A549 (cell line): ENCODE measurements around the gene RXRA. TPM values are rescaled to one million over a fixed set of nuclear protein-coding genes. Genes with fewer than 3 reads are reported as not detected.

Experiments used
- ATAC-seq, 2 experiments: fragments of 200-7000 bp in 1 of 2; fragments of >200 bp in 1 of 2; cut with Nextera tagmentation in 1 of 2; cut with Tn5 transposase in 1 of 2; 3 replicates each; pipeline versions ENCODE4 v1.8.0 to v1.9.1; 2018 to 2020; ENCODE audit warnings: mild to moderate bottlenecking in 1 of 2, moderate library complexity in 1 of 2
- CTCF ChIA-PET: fragments of 300-600 bp; sonication (Branson Sonifier 250); formaldehyde crosslinking; extraction: SDS; loops from one replicate; lab custom pipeline; 2021; ENCODE audit warnings: antibody characterized with exemption, inconsistent platforms; lab: Yijun Ruan, JAX
- POLR2A ChIA-PET: fragments of 350-600 bp; formaldehyde crosslinking; extraction: SDS; loops from one replicate; lab custom pipeline; 2021; ENCODE audit warnings: antibody characterized with exemption, inconsistent platforms; lab: Yijun Ruan, JAX
- DNase-seq, 2 experiments: peaks; one replicate each; pipeline versions ENCODE4 v3.0.0 to v3.0.0-alpha.2; 2011 to 2016; ENCODE audit warnings: low read depth in 1 of 2, low spot score in 1 of 2
- FAIRE-seq: peaks from 2 replicates; lab custom pipeline; 2011; peaks lifted over from hg19 to GRCh38; lab: Jason Lieb, UNC
- H3K27ac ChIP-seq, 2 experiments: fragments of >200 bp; sonication (Bioruptor Twin); formaldehyde crosslinking; 3 replicates each; pipeline ENCODE4 v1.5.1; 2016 to 2017
- H3K4me1 ChIP-seq: fragments of >200 bp; sonication (Bioruptor Twin); formaldehyde crosslinking; 3 replicates; pipeline ENCODE4 v1.6.1; 2016
- H3K4me2 ChIP-seq: fragments of >200 bp; sonication (Bioruptor Twin); formaldehyde crosslinking; 3 replicates; pipeline ENCODE4 v1.6.1; 2016
- H3K4me3 ChIP-seq: fragments of >200 bp; sonication (Bioruptor Twin); formaldehyde crosslinking; 3 replicates; pipeline ENCODE4 v1.5.1; 2016
- H3K9me3 ChIP-seq: fragments of >200 bp; sonication (Bioruptor Twin); formaldehyde crosslinking; 3 replicates; pipeline ENCODE4 v1.6.1; 2016
- ATOH8 ChIP-seq: fragments of 250-450 bp; sonication (Bioruptor Pico); IDR thresholded peaks from 2 replicates; pipeline ENCODE4 v1.5.0; 2020; ENCODE audit warnings: low read depth, mild to moderate bottlenecking, moderate library complexity
- CBX8 ChIP-seq: fragments of 200-600 bp; sonication (generic); IDR thresholded peaks from 2 replicates; pipeline ENCODE4 v1.6.1; 2016
- CHD2 ChIP-seq: fragments of 150-350 bp; IDR thresholded peaks from 2 replicates; pipeline ENCODE4 v1.6.1; 2014; ENCODE audit warnings: low read length; ENCODE audit not compliant: partially characterized antibody
- CHD4 ChIP-seq: fragments of 200-600 bp; sonication (generic); IDR thresholded peaks from 2 replicates; pipeline ENCODE4 v1.6.1; 2016; ENCODE audit warnings: antibody characterized with exemption, mild to moderate bottlenecking, borderline replicate concordance
- EHF ChIP-seq: fragments of 250-450 bp; sonication (Bioruptor Pico); IDR thresholded peaks from 2 replicates; pipeline ENCODE4 v1.5.0; 2020; ENCODE audit warnings: mild to moderate bottlenecking
- ELK1 ChIP-seq: fragments of 150-350 bp; IDR thresholded peaks from 2 replicates; pipeline ENCODE4 v1.6.1; 2014; ENCODE audit warnings: low read depth, mild to moderate bottlenecking, low read length
- ESRRA ChIP-seq: fragments of 150-350 bp; IDR thresholded peaks from 2 replicates; pipeline ENCODE4 v1.6.1; 2014; ENCODE audit warnings: mild to moderate bottlenecking, low read length, borderline replicate concordance
- FOXS1 ChIP-seq: fragments of 250-450 bp; sonication (Bioruptor Pico); IDR thresholded peaks from 2 replicates; pipeline ENCODE4 v1.5.0; 2020; ENCODE audit warnings: mild to moderate bottlenecking, moderate library complexity
- HDAC2 ChIP-seq: fragments of 200-600 bp; sonication (generic); IDR thresholded peaks from 2 replicates; pipeline ENCODE4 v1.6.1; 2016
- HOXB13 ChIP-seq: fragments of 250-450 bp; sonication (Bioruptor Pico); IDR thresholded peaks from 2 replicates; pipeline ENCODE4 v1.5.0; 2020; ENCODE audit warnings: low read depth, mild to moderate bottlenecking, moderate library complexity
- HOXB5 ChIP-seq: fragments of 250-450 bp; sonication (Bioruptor Pico); IDR thresholded peaks from 2 replicates; pipeline ENCODE4 v1.5.0; 2020; ENCODE audit warnings: mild to moderate bottlenecking, moderate library complexity
- JUN ChIP-seq, 2 experiments: fragments of >200 bp; sonication (Bioruptor Twin); formaldehyde crosslinking; IDR thresholded peaks; 2 replicates in 1 of 2; 3 replicates in 1 of 2; pipeline ENCODE4 v1.6.1; 2016 to 2017
- JUNB ChIP-seq: fragments of >200 bp; sonication (Bioruptor Twin); formaldehyde crosslinking; IDR thresholded peaks from 2 replicates; pipeline ENCODE4 v1.6.1; 2016
- MAZ ChIP-seq: fragments of 150-350 bp; IDR thresholded peaks from 2 replicates; pipeline ENCODE4 v1.6.1; 2014; ENCODE audit warnings: antibody characterized with exemption, low read depth, low read length, borderline replicate concordance
- PHF8 ChIP-seq: fragments of 200-600 bp; sonication (generic); IDR thresholded peaks from 2 replicates; pipeline ENCODE4 v1.6.1; 2016; ENCODE audit warnings: low read depth, mild to moderate bottlenecking, antibody characterized with exemption, moderate library complexity, borderline replicate concordance
- POLR2AphosphoS2 ChIP-seq: conservative IDR thresholded peaks from 2 replicates; pipeline ENCODE4 v1.6.1; 2012; ENCODE audit warnings: low read length, improper control_type of control experiment, inconsistent platforms
- RARB ChIP-seq: fragments of 250-450 bp; sonication (Bioruptor Pico); IDR thresholded peaks from 2 replicates; pipeline ENCODE4 v1.8.0; 2021; ENCODE audit warnings: mild to moderate bottlenecking, moderate library complexity
- REST ChIP-seq: fragments of 200-600 bp; sonication (generic); IDR thresholded peaks from 2 replicates; pipeline ENCODE4 v1.6.1; 2016; ENCODE audit warnings: antibody characterized with exemption, mild to moderate bottlenecking, moderate library complexity
- RNF2 ChIP-seq: fragments of 200-600 bp; sonication (generic); IDR thresholded peaks from 2 replicates; pipeline ENCODE4 v1.6.1; 2016; ENCODE audit warnings: low read depth, mild to moderate bottlenecking, antibody characterized with exemption, moderate library complexity, borderline replicate concordance
- ZNF302 ChIP-seq: fragments of 250-450 bp; sonication (Bioruptor Pico); IDR thresholded peaks from 2 replicates; pipeline ENCODE4 v1.9.0; 2021; ENCODE audit warnings: inconsistent platforms, mild to moderate bottlenecking, moderate library complexity
- WGBS: methylation state at CpG from one replicate; pipeline ENCODE4 v1.1.6; 2017; ENCODE audit errors: missing lambda C conversion rate; 5-methylcytosine and 5-hydroxymethylcytosine counted together
- polyA plus RNA-seq, 4 experiments: library from polyadenylated mRNA; depleted of rRNA in 3 of 4; stranded (reverse); fragments of >200 nt; fragmentation: RNase III in 1 of 4; extraction: RNeasy Plus Mini Kit Qiagen cat#74134 plus additional on column Dnase treatment in 1 of 4; gene quantifications; 2 replicates in 3 of 4; 3 replicates in 1 of 4; pipeline ENCODE4 v1.2.3, GENCODE V29; 2011 to 2017
- TF ChIP-seq, protein P1 (sequence below): fragments of >200 bp; sonication (Bioruptor Twin); formaldehyde crosslinking; IDR thresholded peaks from 3 replicates; pipeline ENCODE4 v1.5.1; 2016
- TF ChIP-seq, protein P2 (sequence below): fragments of 250-450 bp; sonication (Bioruptor Pico); IDR thresholded peaks from 2 replicates; pipeline ENCODE4 v1.5.0; 2021; ENCODE audit warnings: mild to moderate bottlenecking, moderate library complexity, borderline replicate concordance
- TF ChIP-seq, protein P3 (sequence below): IDR thresholded peaks from 2 replicates; pipeline ENCODE4 v1.6.1; 2012
- TF ChIP-seq, protein P4 (sequence below): fragments of >200 bp; sonication (Bioruptor Twin); formaldehyde crosslinking; IDR thresholded peaks from 2 replicates; pipeline ENCODE4 v1.6.1; 2016

RXRA gene
- polyA plus RNA-seq, 2 of the 4 experiments (the other 2 are of a cell fraction) = 6.6 to 23.9 TPM

DNA sequence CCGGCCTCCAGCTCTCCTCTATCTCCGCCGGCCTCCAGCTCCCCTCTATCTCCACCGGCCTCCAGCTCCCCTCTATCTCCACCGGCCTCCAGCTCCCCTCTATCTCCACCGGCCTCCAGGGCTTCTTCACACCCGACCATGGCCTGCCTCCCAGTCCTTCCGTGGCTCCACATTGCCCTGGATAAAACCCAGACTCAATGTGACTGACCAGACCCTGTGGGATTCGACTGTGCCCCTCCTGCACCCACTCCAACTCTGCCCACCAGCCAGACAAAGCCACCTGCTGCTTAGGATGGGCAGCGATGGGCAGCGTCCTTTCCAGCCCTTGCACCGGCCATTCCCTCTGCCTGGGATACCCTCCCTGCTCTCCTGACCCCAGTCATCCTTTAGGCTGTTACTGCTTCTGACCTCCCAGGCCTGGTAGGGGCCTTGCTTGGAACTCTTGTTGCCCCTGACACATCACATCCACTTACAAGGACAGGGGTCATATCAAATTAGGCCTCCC, 30.5 kb upstream of the RXRA start (continued):
- TF ChIP-seq REST = no peak
- TF ChIP-seq HOXB5 (CRISPR knock-in tag) = no peak
- no peak for TF ChIP-seq RARB (CRISPR knock-in tag)
- TF ChIP-seq CHD4 = no peak
- TF ChIP-seq JUNB = no peak
- no peak for TF ChIP-seq JUN (IDR thresholded peaks at IDR 0.05)
- TF ChIP-seq RNF2 = no peak

- Histone ChIP-seq H3K27ac (no peak overlapping the region), H3K4me1 (no peaks in the 10 kb centered on the region), H3K4me3 (no peak overlapping the region), H3K4me2 (no peak overlapping the region), H3K9me3 (no peaks in the 10 kb centered on the region)
- DNase-seq (no peak), FAIRE-seq (no peak), ATAC-seq (no peak)
- POLR2A ChIA-PET = no interaction called here
- WGBS = 61% methylated on average over 19 of the region's 25 CpGs
- CTCF ChIA-PET = interaction anchor here (0.6 to 1.8 kb wide), 2 partner anchors 11 to 126 kb away, joined by 3 to 5 read pairs; no protein-coding TSS in a partner anchor
- TF ChIP-seq CBX8 (no peak), ZNF302 (no peak), EHF (no peak), HOXB13 (CRISPR knock-in tag) (no peak), JUN (IDR thresholded peaks at IDR 0.05) (no peak), MAZ (no peak), CHD2 (no peak), FOXS1 (CRISPR knock-in tag) (no peak), HDAC2 (no peak), ATOH8 (no peak), PHF8 (no peak), ELK1 (no peak), ESRRA (no peak), POLR2AphosphoS2 (no peak)
- TF ChIP-seq, protein P1, sequence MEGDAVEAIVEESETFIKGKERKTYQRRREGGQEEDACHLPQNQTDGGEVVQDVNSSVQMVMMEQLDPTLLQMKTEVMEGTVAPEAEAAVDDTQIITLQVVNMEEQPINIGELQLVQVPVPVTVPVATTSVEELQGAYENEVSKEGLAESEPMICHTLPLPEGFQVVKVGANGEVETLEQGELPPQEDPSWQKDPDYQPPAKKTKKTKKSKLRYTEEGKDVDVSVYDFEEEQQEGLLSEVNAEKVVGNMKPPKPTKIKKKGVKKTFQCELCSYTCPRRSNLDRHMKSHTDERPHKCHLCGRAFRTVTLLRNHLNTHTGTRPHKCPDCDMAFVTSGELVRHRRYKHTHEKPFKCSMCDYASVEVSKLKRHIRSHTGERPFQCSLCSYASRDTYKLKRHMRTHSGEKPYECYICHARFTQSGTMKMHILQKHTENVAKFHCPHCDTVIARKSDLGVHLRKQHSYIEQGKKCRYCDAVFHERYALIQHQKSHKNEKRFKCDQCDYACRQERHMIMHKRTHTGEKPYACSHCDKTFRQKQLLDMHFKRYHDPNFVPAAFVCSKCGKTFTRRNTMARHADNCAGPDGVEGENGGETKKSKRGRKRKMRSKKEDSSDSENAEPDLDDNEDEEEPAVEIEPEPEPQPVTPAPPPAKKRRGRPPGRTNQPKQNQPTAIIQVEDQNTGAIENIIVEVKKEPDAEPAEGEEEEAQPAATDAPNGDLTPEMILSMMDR = no peak
- TF ChIP-seq, protein P2, sequence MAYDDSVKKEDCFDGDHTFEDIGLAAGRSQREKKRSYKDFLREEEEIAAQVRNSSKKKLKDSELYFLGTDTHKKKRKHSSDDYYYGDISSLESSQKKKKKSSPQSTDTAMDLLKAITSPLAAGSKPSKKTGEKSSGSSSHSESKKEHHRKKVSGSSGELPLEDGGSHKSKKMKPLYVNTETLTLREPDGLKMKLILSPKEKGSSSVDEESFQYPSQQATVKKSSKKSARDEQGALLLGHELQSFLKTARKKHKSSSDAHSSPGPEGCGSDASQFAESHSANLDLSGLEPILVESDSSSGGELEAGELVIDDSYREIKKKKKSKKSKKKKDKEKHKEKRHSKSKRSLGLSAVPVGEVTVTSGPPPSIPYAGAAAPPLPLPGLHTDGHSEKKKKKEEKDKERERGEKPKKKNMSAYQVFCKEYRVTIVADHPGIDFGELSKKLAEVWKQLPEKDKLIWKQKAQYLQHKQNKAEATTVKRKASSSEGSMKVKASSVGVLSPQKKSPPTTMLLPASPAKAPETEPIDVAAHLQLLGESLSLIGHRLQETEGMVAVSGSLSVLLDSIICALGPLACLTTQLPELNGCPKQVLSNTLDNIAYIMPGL = no peak
- TF ChIP-seq, protein P3, sequence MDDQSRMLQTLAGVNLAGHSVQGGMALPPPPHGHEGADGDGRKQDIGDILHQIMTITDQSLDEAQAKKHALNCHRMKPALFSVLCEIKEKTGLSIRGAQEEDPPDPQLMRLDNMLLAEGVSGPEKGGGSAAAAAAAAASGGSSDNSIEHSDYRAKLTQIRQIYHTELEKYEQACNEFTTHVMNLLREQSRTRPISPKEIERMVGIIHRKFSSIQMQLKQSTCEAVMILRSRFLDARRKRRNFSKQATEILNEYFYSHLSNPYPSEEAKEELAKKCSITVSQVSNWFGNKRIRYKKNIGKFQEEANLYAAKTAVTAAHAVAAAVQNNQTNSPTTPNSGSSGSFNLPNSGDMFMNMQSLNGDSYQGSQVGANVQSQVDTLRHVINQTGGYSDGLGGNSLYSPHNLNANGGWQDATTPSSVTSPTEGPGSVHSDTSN = no peak
- TF ChIP-seq, protein P4, sequence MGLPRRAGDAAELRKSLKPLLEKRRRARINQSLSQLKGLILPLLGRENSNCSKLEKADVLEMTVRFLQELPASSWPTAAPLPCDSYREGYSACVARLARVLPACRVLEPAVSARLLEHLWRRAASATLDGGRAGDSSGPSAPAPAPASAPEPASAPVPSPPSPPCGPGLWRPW = no peak
Observed at GRCh38 chr9:134296301-134297082, 29.8 kb upstream of the RXRA start.
